ENCODE measurements around the gene SULT1B1. TPM values are rescaled to one million over a fixed set of nuclear protein-coding genes. Genes with fewer than 3 reads are reported as not detected.

SULT1B1 gene
- total RNA-seq, 1 donor from 2014 or later: 0.11 TPM

DNA sequence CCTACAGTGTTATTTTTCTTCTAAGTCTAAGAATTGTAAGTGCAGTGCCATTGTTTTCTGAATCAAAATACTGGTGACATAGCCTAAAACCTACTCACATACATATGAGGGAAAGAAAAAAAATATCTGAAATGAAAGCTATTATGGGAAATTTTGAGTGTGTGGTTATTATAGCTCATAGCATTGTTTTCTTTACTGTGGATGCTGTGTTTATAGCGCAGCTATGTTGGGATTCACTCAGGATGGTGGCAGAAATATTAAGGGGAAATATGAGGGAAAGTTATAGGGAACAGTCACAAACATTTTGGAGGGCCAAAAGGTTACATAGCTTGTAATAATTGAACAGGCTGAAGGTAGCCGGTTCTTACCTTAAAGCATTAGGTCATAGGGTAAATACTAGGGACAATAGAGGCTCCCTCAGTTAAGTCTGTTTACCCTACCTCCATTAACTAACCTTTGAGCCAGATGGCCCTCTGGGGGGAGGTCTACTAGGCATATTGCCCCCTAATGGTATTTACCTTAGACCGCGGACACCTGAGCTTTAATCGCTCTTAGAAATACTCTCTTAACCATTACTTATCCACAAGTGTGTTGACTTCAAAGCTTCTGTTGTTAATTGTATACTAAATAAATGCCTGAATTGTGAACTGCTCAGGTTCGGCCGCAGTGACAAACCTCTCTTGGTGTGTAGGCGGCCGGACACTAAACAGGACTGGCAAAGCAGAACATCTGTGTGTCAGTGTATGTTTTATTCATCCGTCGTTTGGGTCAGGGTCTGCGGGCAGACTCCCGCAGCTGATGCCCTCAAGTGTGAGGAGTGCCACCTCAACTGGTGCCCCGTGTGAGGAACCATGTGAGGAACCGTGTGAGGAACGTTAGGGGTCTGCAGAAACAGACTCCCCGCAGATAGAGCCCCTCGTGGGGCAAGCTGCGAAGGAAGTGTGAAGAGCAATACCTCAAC lies 21.3 kb upstream of the SULT1B1 start:
- no peak overlapping the region for H3K4me2 ChIP-seq (ENCODE audit: low read length)
- no peak overlapping the region for H3K27ac ChIP-seq (ENCODE audit: low read depth, low read length)
- Mint-ChIP-seq H3K27ac (ENCODE audit: unreplicated experiment) (no peak overlapping the region), H3K4me3 (ENCODE audit: unreplicated experiment) (no peak overlapping the region), H3K27me3 (ENCODE audit: low read depth, unreplicated experiment) (no peaks in the 10 kb centered on the region), H3K36me3 (ENCODE audit: low read depth, unreplicated experiment) (no peaks in the 10 kb centered on the region), H3K9me3 (ENCODE audit: unreplicated experiment) (no peaks in the 10 kb centered on the region), H3K4me1 (ENCODE audit: low read depth, unreplicated experiment) (no peaks in the 10 kb centered on the region)
- H4K20me1 ChIP-seq (ENCODE audit: insufficient read depth, low read length): no peaks in the 10 kb centered on the region
- no peaks in the 10 kb centered on the region for H3K36me3 ChIP-seq (ENCODE audit: insufficient read depth, low read length)
- H3K4me3 ChIP-seq (ENCODE audit: insufficient read depth, low read depth, low read length): no peak overlapping the region
- no peaks in the 10 kb centered on the region for H3K79me2 ChIP-seq (ENCODE audit: insufficient read depth, low read length)
- no peak overlapping the region for H3K9ac ChIP-seq (ENCODE audit: low read length)
- no peaks in the 10 kb centered on the region for H3K27me3 ChIP-seq (ENCODE audit: insufficient read depth, low read length)
- DNase-seq (ENCODE audit: low read depth) (no peak), FAIRE-seq (no peak)
- TF ChIP-seq CTCF (IDR thresholded peaks at IDR 0.05; ENCODE audit: insufficient read depth, low read depth, low read length): no peak
- TF ChIP-seq EZH2 (IDR thresholded peaks at IDR 0.05; ENCODE audit: insufficient read depth, low read length): no peak
- peaks cover 6% of the 10 kb centered on the region for H3K9me3 ChIP-seq (ENCODE audit: insufficient read depth, low read depth, low read length)
- no peaks in the 10 kb centered on the region for H3K4me1 ChIP-seq (ENCODE audit: insufficient read depth, low read length)
- H2AFZ ChIP-seq (ENCODE audit: low read depth, low read length): no peak overlapping the region

GRCh38 chr4:69780141-69780540 lies 19.7 kb upstream of the SULT1B1 start:
- DNase-seq (ENCODE audit: low read depth) (no peak), FAIRE-seq (no peak)
- TF ChIP-seq CTCF (IDR thresholded peaks at IDR 0.05; ENCODE audit: insufficient read depth, low read depth, low read length): no peak
- no peak for TF ChIP-seq EZH2 (IDR thresholded peaks at IDR 0.05; ENCODE audit: insufficient read depth, low read length)
- Histone ChIP-seq H3K27me3 (ENCODE audit: insufficient read depth, low read length) (no peaks in the 10 kb centered on the region), H3K4me3 (ENCODE audit: insufficient read depth, low read depth, low read length) (no peak overlapping the region), H3K79me2 (ENCODE audit: insufficient read depth, low read length) (no peaks in the 10 kb centered on the region), H3K36me3 (ENCODE audit: insufficient read depth, low read length) (no peaks in the 10 kb centered on the region), H3K4me1 (ENCODE audit: insufficient read depth, low read length) (no peaks in the 10 kb centered on the region), H2AFZ (ENCODE audit: low read depth, low read length) (no peak overlapping the region), H4K20me1 (ENCODE audit: insufficient read depth, low read length) (no peaks in the 10 kb centered on the region), H3K9ac (ENCODE audit: low read length) (no peak overlapping the region), H3K27ac (ENCODE audit: low read depth, low read length) (no peak overlapping the region), H3K9me3 (ENCODE audit: insufficient read depth, low read depth, low read length) (peaks cover 6% of the 10 kb centered on the region), H3K4me2 (ENCODE audit: low read length) (no peak overlapping the region)
- no peaks in the 10 kb centered on the region for H3K9me3 Mint-ChIP-seq (ENCODE audit: unreplicated experiment)
- H3K4me3 Mint-ChIP-seq (ENCODE audit: unreplicated experiment): no peak overlapping the region
- no peaks in the 10 kb centered on the region for H3K27me3 Mint-ChIP-seq (ENCODE audit: low read depth, unreplicated experiment)
- no peaks in the 10 kb centered on the region for H3K36me3 Mint-ChIP-seq (ENCODE audit: low read depth, unreplicated experiment)
- no peaks in the 10 kb centered on the region for H3K4me1 Mint-ChIP-seq (ENCODE audit: low read depth, unreplicated experiment)
- no peak overlapping the region for H3K27ac Mint-ChIP-seq (ENCODE audit: unreplicated experiment)

DNA sequence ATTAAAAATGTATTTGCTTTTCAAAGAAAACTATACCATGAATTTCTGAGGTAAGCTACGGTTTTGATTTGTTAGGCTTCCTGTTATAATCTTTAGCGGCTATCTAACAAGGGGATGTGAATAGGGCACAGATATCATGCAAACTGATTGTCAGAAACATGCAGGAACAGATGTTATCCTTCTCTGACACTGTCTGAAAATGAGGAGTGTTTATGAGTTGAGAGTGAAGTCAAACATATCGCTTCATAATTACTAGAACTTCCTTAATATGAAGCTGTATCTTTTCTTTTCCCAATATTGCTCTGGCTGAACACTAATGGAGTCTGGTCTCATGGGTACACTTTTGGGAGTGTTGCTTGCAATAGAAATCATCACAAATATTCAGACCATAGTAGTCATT lies 16.3 kb upstream of the SULT1B1 start:
- H3K9me3 ChIP-seq (ENCODE audit: insufficient read depth, low read depth, low read length): no peaks in the 10 kb centered on the region
- FAIRE-seq: no peak
- no peaks in the 10 kb centered on the region for H4K20me1 ChIP-seq (ENCODE audit: insufficient read depth, low read length)
- H3K9me3 Mint-ChIP-seq (ENCODE audit: unreplicated experiment): no peaks in the 10 kb centered on the region
- no peaks in the 10 kb centered on the region for H3K4me1 Mint-ChIP-seq (ENCODE audit: low read depth, unreplicated experiment)
- H3K4me1 ChIP-seq (ENCODE audit: insufficient read depth, low read length): no peaks in the 10 kb centered on the region
- H3K9ac ChIP-seq (ENCODE audit: low read length): no peak overlapping the region
- H2AFZ ChIP-seq (ENCODE audit: low read depth, low read length): no peak overlapping the region
- H3K4me2 ChIP-seq (ENCODE audit: low read length): no peak overlapping the region
- H3K36me3 Mint-ChIP-seq (ENCODE audit: low read depth, unreplicated experiment): no peaks in the 10 kb centered on the region
- TF ChIP-seq CTCF (IDR thresholded peaks at IDR 0.05; ENCODE audit: insufficient read depth, low read depth, low read length) (no peak), EZH2 (IDR thresholded peaks at IDR 0.05; ENCODE audit: insufficient read depth, low read length) (no peak)
- H3K4me3 ChIP-seq (ENCODE audit: insufficient read depth, low read depth, low read length): no peak overlapping the region
- H3K79me2 ChIP-seq (ENCODE audit: insufficient read depth, low read length): no peaks in the 10 kb centered on the region
- no peak overlapping the region for H3K27ac ChIP-seq (ENCODE audit: low read depth, low read length)
- H3K4me3 Mint-ChIP-seq (ENCODE audit: unreplicated experiment): no peak overlapping the region
- DNase-seq (ENCODE audit: low read depth): no peak
- no peaks in the 10 kb centered on the region for H3K27me3 ChIP-seq (ENCODE audit: insufficient read depth, low read length)
- no peaks in the 10 kb centered on the region for H3K36me3 ChIP-seq (ENCODE audit: insufficient read depth, low read length)
- no peak overlapping the region for H3K27ac Mint-ChIP-seq (ENCODE audit: unreplicated experiment)
- H3K27me3 Mint-ChIP-seq (ENCODE audit: low read depth, unreplicated experiment): no peaks in the 10 kb centered on the region

All from astrocyte (in vitro differentiated cells and primary cell).